AG09319 (cell line): ENCODE data around the gene ASTN2.

Experiments
- DNase-seq: peaks from one replicate; pipeline ENCODE4 v3.0.0-alpha.2; 2010; ENCODE audit warnings: low read depth; ENCODE audit errors: extremely low read depth
- CTCF ChIP-seq: IDR thresholded peaks from 2 replicates; pipeline ENCODE4 v1.5.1; 2011; ENCODE audit warnings: low read depth, mild to moderate bottlenecking, inconsistent platforms, low read length, moderate library complexity

The ASTN2 gene

GRCh38 chr9:116430849-116431248 lies 984.0 kb downstream of the ASTN2 start:
- TF ChIP-seq CTCF, result no peak

GRCh38 chr9:116425244-116425643 lies 989.6 kb downstream of the ASTN2 start:
- no peak for TF ChIP-seq CTCF
- no peak for DNase-seq

More at GRCh38 chr9:116430849-116431248, 984.0 kb downstream of the ASTN2 start:
- no peak for DNase-seq

- no peak for DNase-seq
- TF ChIP-seq CTCF, result no peak
These were observed 991.7 kb downstream of the ASTN2 start for GRCh38 chr9:116423149-116423548.

GRCh38 chr9:116422119-116422979 lies 992.5 kb downstream of the ASTN2 start:
- no peak for DNase-seq
- TF ChIP-seq CTCF, result no peak

- no peak for TF ChIP-seq CTCF
- DNase-seq, result no peak
These were observed 993.8 kb downstream of the ASTN2 start for GRCh38 chr9:116420993-116421538.

GRCh38 chr9:116419181-116419580 lies 995.7 kb downstream of the ASTN2 start:
- no peak for TF ChIP-seq CTCF
- DNase-seq, result no peak

GRCh38 chr9:116417464-116417863 lies 997.4 kb downstream of the ASTN2 start:
- DNase-seq, result no peak
- no peak for TF ChIP-seq CTCF
